ENCODE data around the gene CAPZB.

- TF ChIP-seq, protein P1, sequence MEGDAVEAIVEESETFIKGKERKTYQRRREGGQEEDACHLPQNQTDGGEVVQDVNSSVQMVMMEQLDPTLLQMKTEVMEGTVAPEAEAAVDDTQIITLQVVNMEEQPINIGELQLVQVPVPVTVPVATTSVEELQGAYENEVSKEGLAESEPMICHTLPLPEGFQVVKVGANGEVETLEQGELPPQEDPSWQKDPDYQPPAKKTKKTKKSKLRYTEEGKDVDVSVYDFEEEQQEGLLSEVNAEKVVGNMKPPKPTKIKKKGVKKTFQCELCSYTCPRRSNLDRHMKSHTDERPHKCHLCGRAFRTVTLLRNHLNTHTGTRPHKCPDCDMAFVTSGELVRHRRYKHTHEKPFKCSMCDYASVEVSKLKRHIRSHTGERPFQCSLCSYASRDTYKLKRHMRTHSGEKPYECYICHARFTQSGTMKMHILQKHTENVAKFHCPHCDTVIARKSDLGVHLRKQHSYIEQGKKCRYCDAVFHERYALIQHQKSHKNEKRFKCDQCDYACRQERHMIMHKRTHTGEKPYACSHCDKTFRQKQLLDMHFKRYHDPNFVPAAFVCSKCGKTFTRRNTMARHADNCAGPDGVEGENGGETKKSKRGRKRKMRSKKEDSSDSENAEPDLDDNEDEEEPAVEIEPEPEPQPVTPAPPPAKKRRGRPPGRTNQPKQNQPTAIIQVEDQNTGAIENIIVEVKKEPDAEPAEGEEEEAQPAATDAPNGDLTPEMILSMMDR (IDR thresholded peaks at IDR 0.05), result no peak
- TF ChIP-seq TCF7L2 (IDR thresholded peaks at IDR 0.05; ENCODE audit: low read depth, low read length), result no peak
Observed at GRCh38 chr1:19449454-19450228, 35.7 kb downstream of the CAPZB start.
